Motor neuron (in vitro differentiated cells): ENCODE data around the gene FAM200A. TPM values are rescaled to one million over a fixed set of nuclear protein-coding genes. Genes with fewer than 3 reads are reported as not detected.
"Not testable (repeated sequence)": the region's sequence is repeated elsewhere in the genome, so short reads cannot be mapped to it uniquely, and the experiment has no call there.

Experiments used
- ATAC-seq, 8 experiments: fragments of 200-7000 bp; cut with Tn5 transposase; replicated peaks in 6 of 8; 2 replicates each; pipeline ENCODE4 v1.8.0; 2021; ENCODE audit warnings: mild to moderate bottlenecking in 8 of 8, moderate library complexity in 8 of 8
- H3K27ac ChIP-seq, 2 donors: fragments of 250-450 bp; sonication (Bioruptor Pico); 2 replicates each; pipeline ENCODE4 v1.9.0; 2021; ENCODE audit warnings: antibody characterized with exemption in 2 of 2, mild to moderate bottlenecking in 2 of 2, moderate library complexity in 1 of 2
- H3K4me1 ChIP-seq, 2 donors: fragments of 250-450 bp; sonication (Bioruptor Pico); replicated peaks in 1 of 2; 2 replicates each; pipeline ENCODE4 v1.6.1; 2021; ENCODE audit warnings: antibody characterized with exemption in 2 of 2, mild to moderate bottlenecking in 2 of 2, moderate library complexity in 1 of 2
- H3K4me3 ChIP-seq, 5 donors: fragments of 250-450 bp; sonication (Bioruptor Pico); 2 replicates each; pipeline ENCODE4 v1.9.0; 2021; ENCODE audit warnings: antibody characterized with exemption in 5 of 5, mild to moderate bottlenecking in 5 of 5, moderate library complexity in 4 of 5
- WGBS, 10 experiments: fragments of 450-650 bp; shearing (Covaris generic); methylation state at CpG; one replicate each; pipeline ENCODE4 v1.0.0; 2022; 5-methylcytosine and 5-hydroxymethylcytosine counted together
- in situ Hi-C, 9 experiments: fragments of 400-800 bp; cut with MboI; loops; one replicate each; pipeline ENCODE4 v1.15.0; 2021; ENCODE audit warnings: low sequenced_read_pairs in 9 of 9, low pct_unique_long_range_greater_than_20kb in 2 of 9; ENCODE audit not compliant: unreplicated experiment in 9 of 9
- total RNA-seq, 8 experiments: library from RNA; unstranded; fragments of 300-600 nt; gene quantifications; 2 replicates each; pipeline versions ENCODE4 v1.2.3 to v1.2.4, GENCODE V29; 2022

FAM200A gene
- total RNA-seq, 8 experiments from 2014 or later = 6.6 to 18.6 (median 13.7) TPM

- no peak for ATAC-seq
- in situ Hi-C loops = no loop called here
- WGBS, 10 experiments = 83 to 100% (median 96%) methylated on average over 1 to 3 of the region's 3 CpGs
- no peaks in the 10 kb centered on the region for H3K4me1 ChIP-seq
- no peak overlapping the region for H3K4me3 ChIP-seq
- no peak overlapping the region for H3K27ac ChIP-seq
Observed at GRCh38 chr7:99571768-99572167, 19.9 kb upstream of the FAM200A start.

DNA sequence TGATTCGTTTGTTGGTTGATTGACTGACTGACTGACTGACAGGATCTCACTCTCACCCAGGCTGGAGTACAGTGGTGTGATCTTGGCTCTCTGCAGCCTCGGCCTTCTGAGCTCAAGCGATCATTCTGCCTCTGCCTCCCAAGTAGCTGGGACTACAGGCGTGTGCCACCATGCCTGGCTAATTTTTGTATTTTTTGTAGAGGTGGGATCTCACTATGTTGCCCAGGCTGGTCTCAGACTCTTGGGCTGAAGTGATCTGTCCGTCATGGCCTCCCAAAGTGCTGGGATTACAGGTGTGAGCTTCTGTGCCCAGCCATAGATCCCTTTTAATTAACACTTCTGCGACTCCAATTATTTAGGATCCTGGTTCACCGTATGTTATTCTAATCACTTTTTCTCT, 16.9 kb upstream of the FAM200A start:
- H3K4me3 ChIP-seq, H3K4me1 ChIP-seq, ATAC-seq, H3K27ac ChIP-seq, in situ Hi-C loops: not testable (repeated sequence)
- 93 to 100% (median 97%) methylated on average over 2 to 6 of the region's 7 CpGs; no CpG with 5 or more reads in 1 of the 10 experiments for WGBS, 10 experiments

- peaks cover 6 to 8% of the 10 kb centered on the region in 2 donors for H3K4me1 ChIP-seq
- in situ Hi-C loops = no loop called here
- ATAC-seq = peak in 2 of 8 experiments; percentile 3 to 9
- H3K4me3 ChIP-seq = no peak overlapping the region
- no peak overlapping the region for H3K27ac ChIP-seq
- WGBS, 10 experiments = 46 to 100% (median 80%) methylated on average over 4 to 9 of the region's 10 CpGs
Observed at GRCh38 chr7:99563650-99564049, 11.7 kb upstream of the FAM200A start.

GRCh38 chr7:99562832-99563231, 10.9 kb upstream of the FAM200A start:
- ATAC-seq = peak in 6 of 8 experiments; percentile 2 to 65 (median 40)
- WGBS, 10 experiments = 0 to 79% (median 44%) methylated on average over 1 to 2 of the region's 2 CpGs; no CpG with 5 or more reads in 3 of the 10 experiments
- Histone ChIP-seq H3K4me3 (no peak overlapping the region), H3K4me1 (peaks cover 6 to 8% of the 10 kb centered on the region in 2 donors), H3K27ac (no peak overlapping the region)
- in situ Hi-C loops = no loop called here

DNA sequence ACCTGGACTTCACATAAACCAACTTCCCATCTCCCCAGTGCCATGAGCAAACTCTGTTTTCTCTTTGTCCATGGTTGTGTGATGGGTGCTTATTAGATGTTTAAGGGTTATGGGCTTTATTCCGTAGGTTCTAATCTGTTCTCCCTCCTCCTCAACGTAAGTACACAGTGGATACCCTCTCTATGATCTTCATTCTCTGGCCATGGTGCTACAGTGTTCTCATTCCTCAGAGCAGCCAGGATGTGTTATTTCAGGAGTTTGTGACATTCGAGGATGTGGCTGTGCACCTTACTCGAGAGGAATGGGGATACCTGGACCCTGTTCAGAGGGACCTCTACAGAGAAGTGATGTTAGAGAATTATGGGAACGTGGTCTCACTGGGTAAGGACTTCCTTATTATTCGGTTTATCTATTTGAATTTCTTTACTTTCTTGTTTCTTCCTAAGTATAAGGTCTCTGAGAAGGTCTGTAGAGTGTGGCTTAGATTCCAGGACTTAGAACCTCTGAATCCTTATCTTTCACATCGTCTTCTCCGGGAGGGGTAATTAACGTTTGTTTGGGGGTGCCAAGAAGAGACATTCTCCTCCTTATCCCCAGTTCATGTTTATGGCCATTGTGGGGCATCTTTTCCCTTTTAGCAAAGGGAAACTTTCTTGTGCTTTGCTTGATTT, 10.3 kb upstream of the FAM200A start:
- 23 to 100% (median 82%) methylated on average over 1 to 9 of the region's 9 CpGs for WGBS, 10 experiments
- Histone ChIP-seq H3K4me1 (peaks cover 7 to 10% of the 10 kb centered on the region in 2 donors), H3K27ac (no peak overlapping the region), H3K4me3 (no peak overlapping the region)
- in situ Hi-C loops = no loop called here
- no peak for ATAC-seq

DNA sequence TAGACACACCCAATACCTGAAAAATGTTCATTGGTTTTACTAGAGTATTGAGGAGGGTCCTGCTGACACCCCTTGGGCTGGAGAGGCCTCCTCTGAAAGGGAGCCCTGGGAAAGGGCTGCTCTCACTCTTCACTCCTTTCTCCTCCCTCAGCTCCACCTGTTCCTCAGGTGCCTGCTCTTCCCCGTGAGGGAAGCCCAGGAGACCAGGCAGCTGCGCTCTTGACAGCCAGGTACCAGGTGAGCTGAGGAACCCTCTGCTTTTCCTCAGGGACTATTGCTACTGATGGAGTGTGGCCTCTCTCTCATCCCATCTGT, 9.8 kb upstream of the FAM200A start:
- in situ Hi-C loops = no loop called here
- 40 to 100% (median 100%) methylated on average over 1 to 2 of the region's 2 CpGs; no CpG with 5 or more reads in 7 of the 10 experiments for WGBS, 10 experiments
- Histone ChIP-seq H3K4me1 (peaks cover 11 to 15% of the 10 kb centered on the region in 2 donors), H3K4me3 (no peak overlapping the region), H3K27ac (no peak overlapping the region)
- ATAC-seq = no peak

DNA sequence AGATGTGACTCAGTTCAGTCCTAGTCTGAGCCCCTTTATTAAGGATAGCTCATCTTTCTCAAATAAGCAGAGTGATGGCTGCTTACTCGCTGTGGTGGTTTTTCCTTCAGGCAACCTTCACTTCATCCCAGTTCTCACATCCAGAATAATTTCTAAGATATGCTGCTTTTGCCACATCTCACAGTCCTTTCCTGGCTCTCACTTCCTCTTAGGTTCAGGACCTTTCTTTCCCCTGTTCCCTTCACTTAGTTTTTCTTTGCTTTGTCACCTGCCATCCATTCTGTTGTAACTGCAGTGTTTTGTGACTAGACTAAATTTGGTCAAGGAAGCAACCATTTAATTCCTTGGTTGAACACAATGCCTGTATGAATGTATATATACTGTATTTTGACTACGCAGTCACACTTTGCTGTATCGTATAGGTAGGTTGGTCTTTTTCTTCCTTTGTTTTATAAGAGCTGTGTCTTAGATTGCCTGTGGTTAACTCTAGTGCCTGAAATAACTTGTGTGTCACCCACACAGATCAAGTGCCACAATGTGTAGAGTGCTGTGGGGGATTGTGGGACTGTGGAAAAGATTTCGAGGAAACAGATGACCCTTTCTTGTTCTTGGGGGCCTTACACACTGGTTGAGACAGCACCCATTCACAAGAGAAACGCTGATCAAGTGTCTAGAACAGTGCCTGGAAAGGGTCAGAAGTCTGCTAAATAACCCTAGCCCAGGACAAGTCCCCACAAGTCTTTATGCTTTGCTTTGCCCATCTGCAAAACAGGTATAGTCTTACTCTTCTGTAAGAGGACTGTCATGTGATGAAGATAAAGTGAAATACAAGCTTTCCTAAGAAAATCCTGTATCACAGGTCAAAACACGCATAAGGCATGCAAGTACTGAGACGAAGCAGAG, 9.2 kb upstream of the FAM200A start:
- ATAC-seq = no peak
- no peak overlapping the region for H3K4me3 ChIP-seq
- 80 to 100% (median 93%) methylated on average over 1 to 7 of the region's 7 CpGs; no CpG with 5 or more reads in 1 of the 10 experiments for WGBS, 10 experiments
- no peak overlapping the region for H3K27ac ChIP-seq
- in situ Hi-C loops = no loop called here
- peaks cover 11 to 16% of the 10 kb centered on the region in 2 donors for H3K4me1 ChIP-seq

DNA sequence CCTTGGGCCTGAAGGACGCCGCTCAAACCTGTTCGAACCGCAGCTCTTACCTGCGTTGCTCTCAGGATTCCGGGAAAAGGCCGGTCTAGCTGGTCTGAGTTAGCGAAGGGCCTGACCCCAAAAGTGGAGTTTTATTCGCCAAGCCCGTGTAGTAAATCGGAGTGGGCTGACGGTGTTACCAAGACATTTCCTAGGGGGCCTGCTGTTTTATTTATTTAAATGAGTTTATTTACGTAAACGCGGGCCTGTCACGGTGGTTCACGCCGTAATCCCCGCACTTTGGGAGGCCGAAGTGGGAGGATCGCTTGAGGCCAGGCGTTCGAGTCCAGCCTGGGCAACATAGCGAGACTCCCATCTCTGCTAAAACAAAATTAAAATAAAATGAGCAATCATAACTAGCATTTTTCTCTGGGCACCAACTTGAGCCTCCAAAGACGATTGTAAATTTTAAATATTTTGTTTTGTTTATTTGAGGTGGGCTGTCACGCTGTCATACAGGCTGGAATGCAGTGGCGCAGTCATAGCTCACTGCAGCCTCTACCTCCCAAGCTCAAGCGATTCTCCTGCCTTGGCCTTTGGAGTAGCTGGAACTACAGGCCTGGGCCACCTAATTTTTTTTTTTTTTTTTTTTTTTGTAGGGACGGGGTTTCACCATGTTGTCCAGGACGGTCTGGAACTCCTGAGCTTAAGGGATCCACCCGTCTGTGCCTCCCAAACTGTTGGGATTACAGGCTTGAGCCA, 7.4 kb upstream of the FAM200A start:
- H3K27ac ChIP-seq = peak overlapping the region; percentile 98
- 0 to 70% (median 20%) methylated on average over 1 to 23 of the region's 31 CpGs; no CpG with 5 or more reads in 1 of the 10 experiments for WGBS, 10 experiments
- H3K4me3 ChIP-seq = peak overlapping the region; percentile 87 to 94 (median 94)
- no peak for ATAC-seq
- H3K4me1 ChIP-seq = peaks cover 11 to 16% of the 10 kb centered on the region in 2 donors
- in situ Hi-C loops = no loop called here

DNA sequence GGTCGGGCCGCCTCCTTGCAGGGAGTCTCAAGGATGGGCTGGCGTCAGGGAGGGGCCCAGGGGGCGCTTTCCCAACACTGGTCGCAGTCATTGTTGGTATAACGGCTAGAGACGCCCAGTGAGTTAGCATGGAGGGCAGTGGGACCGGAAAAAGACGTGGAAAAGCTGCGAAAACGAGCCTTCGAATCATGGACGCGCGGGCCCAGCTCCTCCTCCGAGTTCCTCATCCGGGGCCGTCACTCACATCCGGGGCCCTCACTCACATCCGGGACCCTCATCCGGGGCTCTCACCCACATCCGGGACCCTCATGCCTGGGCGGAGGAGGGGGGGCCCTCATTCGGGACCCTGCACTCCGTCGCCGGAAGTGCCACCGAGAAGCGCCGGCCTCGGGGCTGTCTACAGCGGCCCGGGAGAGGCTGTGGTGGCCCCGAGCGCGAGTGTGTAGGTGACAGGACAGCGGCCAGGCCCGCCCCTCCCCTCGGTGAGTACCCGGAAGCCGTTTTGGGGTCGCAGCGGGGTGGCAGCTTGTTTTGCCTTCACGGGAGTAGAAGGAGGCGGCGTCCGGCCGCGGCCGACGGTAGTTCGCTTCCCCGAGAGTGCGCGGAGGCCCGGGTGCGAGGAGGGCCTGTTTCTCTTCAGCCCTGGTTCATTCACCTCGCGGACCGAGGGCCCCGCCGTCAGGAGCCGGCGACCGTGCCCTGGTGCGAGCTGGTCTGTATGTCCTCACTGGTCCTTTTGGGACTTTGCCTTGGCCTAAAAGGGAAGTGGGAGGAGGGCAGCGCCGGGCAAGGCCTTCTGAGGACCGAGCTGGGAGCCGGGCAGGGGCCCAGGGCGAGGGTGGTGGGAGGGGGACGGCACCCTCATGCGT, 6.6 kb upstream of the FAM200A start, which contains the start of gene ZNF655:
Gene ZNF655 (plus strand): TSS at position 337 of the 869 bp plus-strand sequence. CDS start 1,918 bp downstream, outside the sequence.
- in situ Hi-C loops = no loop called here
- peak; percentile 56 to 97 (median 94) for ATAC-seq
- H3K4me3 ChIP-seq = peak within 1 kb of the TSS; percentile 87 to 94 (median 94)
- H3K27ac ChIP-seq = peak within 1 kb of the TSS; percentile 98
- H3K4me1 ChIP-seq = peaks cover 11 to 16% of the 10 kb centered on the region in 2 donors
- WGBS, 10 experiments = 0% methylated on average over 2 to 6 of the region's 73 CpGs; no CpG with 5 or more reads in 7 of the 10 experiments

DNA sequence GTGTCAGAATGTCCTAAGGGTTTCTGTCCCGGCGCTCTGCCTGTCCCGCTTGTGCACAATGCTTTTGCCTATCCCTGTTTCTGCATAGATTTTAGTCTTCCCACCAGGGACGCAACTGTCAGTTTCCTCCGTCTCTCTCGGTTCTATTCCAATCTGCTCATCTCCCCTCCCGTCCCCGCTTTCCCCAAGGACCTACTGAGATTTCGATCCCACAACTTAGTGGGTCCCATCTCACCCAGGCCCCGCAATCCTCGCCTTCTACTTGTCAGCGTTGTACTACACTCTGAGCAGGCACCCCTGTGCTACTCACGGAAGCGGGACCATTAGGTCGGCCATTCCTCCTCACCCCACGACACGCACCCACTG, 6.0 kb upstream of the FAM200A start:
- WGBS, 10 experiments = 0 to 11% (median 7%) methylated on average over 2 to 13 of the region's 17 CpGs; no CpG with 5 or more reads in 4 of the 10 experiments
- ATAC-seq = peak in 3 of 8 experiments; percentile 5 to 61 (median 5)
- Histone ChIP-seq H3K4me1 (peaks cover 11 to 16% of the 10 kb centered on the region in 2 donors), H3K27ac (peak overlapping the region; percentile 98), H3K4me3 (peak overlapping the region; percentile 87 to 94 (median 94))
- in situ Hi-C loops = no loop called here

GRCh38 chr7:99557196-99557607, 5.3 kb upstream of the FAM200A start:
- ATAC-seq = no peak
- peak overlapping the region; percentile 87 to 94 (median 94) for H3K4me3 ChIP-seq
- peak overlapping the region in 1 of 2 donors; percentile 98 for H3K27ac ChIP-seq
- peaks cover 11 to 20% of the 10 kb centered on the region in 2 donors for H3K4me1 ChIP-seq
- 25 to 94% (median 64%) methylated on average over 1 to 4 of the region's 4 CpGs; no CpG with 5 or more reads in 1 of the 10 experiments for WGBS, 10 experiments
- in situ Hi-C loops = no loop called here

- in situ Hi-C loops = no loop called here
- Histone ChIP-seq H3K4me3 (no peak overlapping the region), H3K27ac (no peak overlapping the region), H3K4me1 (peaks cover 14 to 25% of the 10 kb centered on the region in 2 donors)
- 60 to 100% (median 100%) methylated on average over 1 to 2 of the region's 2 CpGs; no CpG with 5 or more reads in 3 of the 10 experiments for WGBS, 10 experiments
- no peak for ATAC-seq
Observed at GRCh38 chr7:99554939-99555338, 3.0 kb upstream of the FAM200A start.
